GM12878 (cell line): ENCODE results near the gene SERTAD2. TPM values are rescaled to one million over a fixed set of nuclear protein-coding genes. Genes with fewer than 3 reads are reported as not detected.
A peak's percentile ranks its signal among the peaks of the same experiment; 100 is the strongest.

ENCODE experiments used
- ATF3 ChIP-seq: IDR thresholded peaks from 2 replicates; pipeline ENCODE4 v1.6.1; 2011; ENCODE audit warnings: low read depth, mild to moderate bottlenecking, low read length, moderate library complexity, borderline replicate concordance; ENCODE audit errors: extremely low read depth
- CBX3 ChIP-seq: fragments of 200-600 bp; sonication (generic); IDR thresholded peaks from 2 replicates; pipeline ENCODE4 v1.6.1; 2016; ENCODE audit warnings: low read depth, borderline replicate concordance
- CEBPZ ChIP-seq: fragments of 150-350 bp; IDR thresholded peaks from 2 replicates; pipeline ENCODE4 v1.6.1; 2016; ENCODE audit warnings: low read depth, low read length
- CHD2 ChIP-seq: IDR thresholded peaks from 2 replicates; pipeline ENCODE4 v1.6.1; 2011; ENCODE audit warnings: low read depth, low read length, improper control_type of control experiment, borderline replicate concordance
- CREB1 ChIP-seq: IDR thresholded peaks from 2 replicates; pipeline ENCODE4 v1.6.1; 2012; ENCODE audit warnings: low read depth, mild to moderate bottlenecking, inconsistent platforms
- CREM ChIP-seq: IDR thresholded peaks from 2 replicates; pipeline ENCODE4 v1.6.1; 2014; ENCODE audit warnings: antibody characterized with exemption, low read depth
- FOXM1 ChIP-seq: IDR thresholded peaks from 2 replicates; pipeline ENCODE4 v1.6.1; 2012; ENCODE audit warnings: low read depth, mild to moderate bottlenecking, inconsistent platforms, low read length, moderate library complexity
- IKZF1 ChIP-seq: fragments of 450-650 bp; conservative IDR thresholded peaks from 2 replicates; pipeline ENCODE4 v1.6.1; 2017; ENCODE audit warnings: antibody characterized with exemption, mild to moderate bottlenecking
- MLLT1 ChIP-seq: fragments of 450-650 bp; IDR thresholded peaks from 2 replicates; pipeline ENCODE4 v1.6.1; 2016; ENCODE audit warnings: mild to moderate bottlenecking
- MTA2 ChIP-seq: fragments of 450-650 bp; IDR thresholded peaks from 2 replicates; pipeline ENCODE4 v1.6.1; 2016; ENCODE audit warnings: low read depth, mild to moderate bottlenecking, moderate library complexity
- MTA3 ChIP-seq: IDR thresholded peaks from 2 replicates; pipeline ENCODE4 v1.6.1; 2012; ENCODE audit warnings: low read length, inconsistent platforms, borderline replicate concordance
- NFIC ChIP-seq: IDR thresholded peaks from 2 replicates; pipeline ENCODE4 v1.6.1; 2012; ENCODE audit warnings: low read depth, mild to moderate bottlenecking, inconsistent platforms, low read length, moderate library complexity
- NR2F1 ChIP-seq: fragments of 450-650 bp; conservative IDR thresholded peaks from 2 replicates; pipeline ENCODE4 v1.6.1; 2017; ENCODE audit warnings: mild to moderate bottlenecking
- POLR2AphosphoS5 ChIP-seq: IDR thresholded peaks from 2 replicates; pipeline ENCODE4 v1.6.1; 2011; ENCODE audit warnings: mild to moderate bottlenecking, low read length, inconsistent platforms
- RELA ChIP-seq: fragments of 450-650 bp; IDR thresholded peaks from 2 replicates; pipeline ENCODE4 v1.8.0; 2014; ENCODE audit warnings: borderline replicate concordance; ENCODE audit not compliant: partially characterized antibody
- SIX5 ChIP-seq: IDR thresholded peaks from 2 replicates; pipeline ENCODE4 v1.6.1; 2011; ENCODE audit warnings: mild to moderate bottlenecking, low read depth, low read length, moderate library complexity; ENCODE audit not compliant: severe bottlenecking
- TCF3 ChIP-seq: IDR thresholded peaks from 2 replicates; pipeline ENCODE4 v1.6.1; 2012; ENCODE audit warnings: low read depth, mild to moderate bottlenecking, low read length, borderline replicate concordance; ENCODE audit not compliant: insufficient read depth
- USF1 ChIP-seq: IDR thresholded peaks from 2 replicates; pipeline ENCODE4 v1.6.1; 2011; ENCODE audit warnings: borderline replicate concordance, low read depth, mild to moderate bottlenecking, moderate library complexity, mixed read lengths, low read length; ENCODE audit not compliant: insufficient read depth; ENCODE audit errors: extremely low read length
- ZNF217 ChIP-seq: fragments of 450-650 bp; IDR thresholded peaks from 2 replicates; pipeline ENCODE4 v1.6.1; 2017; ENCODE audit warnings: antibody characterized with exemption, mild to moderate bottlenecking
- ZNF622 ChIP-seq: fragments of 450-650 bp; IDR thresholded peaks from 2 replicates; pipeline ENCODE4 v1.6.1; 2017; ENCODE audit warnings: mild to moderate bottlenecking, inconsistent platforms
- polyA plus RNA-seq, 11 experiments: library from polyadenylated mRNA; depleted of rRNA in 4 of 11; unstranded in 6 of 11; stranded (reverse) in 5 of 11; fragments of >200 nt; fragmentation: Nextera tagmentation in 4 of 11; fragmentation: Illumina TruSeq in 1 of 11; extraction: Ambion mirVana in 4 of 11; extraction: Trizol in 1 of 11; gene quantifications; 1 replicate in 1 of 11; 2 replicates in 10 of 11; pipeline versions ENCODE4 v1.2.1 to v1.2.3, GENCODE V29; 2011 to 2016; ENCODE audit warnings: inconsistent platforms in 2 of 11, missing spikeins in 2 of 11, low read depth in 1 of 11
- total RNA-seq, 4 experiments: library from RNA; depleted of rRNA in 3 of 4; stranded (reverse); fragments of >200 nt in 3 of 4; fragmentation: Illumina TruSeq in 1 of 4; extraction: Trizol in 1 of 4; gene quantifications; 2 replicates each; pipeline versions ENCODE4 v1.2.1 to v1.2.3, GENCODE V29; 2013 to 2021

The SERTAD2 gene
- total and polyA plus RNA-seq, 10 of the 15 experiments (the other 5 are each of a cell fraction or from before 2014, with no cell fraction given), result 7.9 to 28.7 (median 20.1) TPM

- TF ChIP-seq MLLT1 (0 out of 2 replicates have a peak, but pooled peaks have one; percentile 53), CHD2 (0 out of 2 replicates have a peak, but pooled peaks have one; percentile 20), RELA (no peak), ZNF217 (no peak), TCF3 (peak; percentile 79), NR2F1 (peak; percentile 64; the same call in 1 of the 2 replicates), CEBPZ (no peak), FOXM1 (peak; percentile 60; the same call in 1 of the 2 replicates), CBX3 (no peak), ATF3 (no peak), NFIC (peak; percentile 83; the same call in 1 of the 2 replicates), MTA2 (peak; percentile 72), CREB1 (peak; percentile 81), SIX5 (no peak), CREM (peak; percentile 63), USF1 (no peak), IKZF1 (peak; percentile 76), MTA3 (peak; percentile 69; the same call in 1 of the 2 replicates), POLR2AphosphoS5 (peak; percentile 78), ZNF622 (no peak)
Observed at GRCh38 chr2:64606479-64607363, 47.0 kb downstream of the SERTAD2 start (continued).
